ENCODE measurements around the gene SRP54. TPM values are rescaled to one million over a fixed set of nuclear protein-coding genes. Genes with fewer than 3 reads are reported as not detected.

The SRP54 gene
- 207 and 297 TPM in 2 replicates for total RNA-seq (2016; rRNA removed; fragmentation: Illumina TruSeq; extraction: Trizol)
- total RNA-seq (2016; cell fraction: cytosol; rRNA removed; fragmentation: Illumina TruSeq; extraction: Trizol; ENCODE audit: low read depth): 26.1 and 28.6 TPM in 2 replicates
- 210 and 295 TPM in 2 replicates for total RNA-seq (2016; cell fraction: insoluble cytoplasmic fraction; rRNA removed; fragmentation: Illumina TruSeq; extraction: Trizol)
- total RNA-seq (2016; cell fraction: membrane; rRNA removed; fragmentation: Illumina TruSeq; extraction: Trizol): 41.2 and 50.0 TPM in 2 replicates
- total RNA-seq (2016; cell fraction: nucleus; rRNA removed; fragmentation: Illumina TruSeq; extraction: Trizol): 128 and 142 TPM in 2 replicates
- polyA plus RNA-seq (2011; rRNA removed): 36.0 and 42.2 TPM in 2 replicates
- 45.2 and 47.0 TPM in 2 replicates for polyA plus RNA-seq (2011; cell fraction: cytosol; rRNA removed)
- polyA plus RNA-seq (2011; cell fraction: nucleus; rRNA removed): 62.5 and 64.9 TPM in 2 replicates
- polyA plus RNA-seq (2012): 101 and 113 TPM in 2 replicates
- 7.5 and 9.1 TPM in 2 replicates for polyA plus RNA-seq (2016; cell fraction: cytosol; fragmentation: Illumina TruSeq; extraction: Trizol; ENCODE audit: low read depth)
- 244 and 260 TPM in 2 replicates for polyA plus RNA-seq (2016; cell fraction: insoluble cytoplasmic fraction; fragmentation: Illumina TruSeq; extraction: Trizol; ENCODE audit: low read depth)
- 15.4 and 17.7 TPM in 2 replicates for polyA plus RNA-seq (2016; cell fraction: membrane; fragmentation: Illumina TruSeq; extraction: Trizol; ENCODE audit: low read depth)
- polyA plus RNA-seq (2016; cell fraction: nucleus; fragmentation: Illumina TruSeq; extraction: Trizol; ENCODE audit: insufficient read depth, low read depth): 152 and 167 TPM in 2 replicates
- polyA minus RNA-seq (2011; rRNA and poly(A)+ RNA removed; ENCODE audit: low replicate concordance): 25.4 and 57.6 TPM in 2 replicates
- 60.0 and 62.4 TPM in 2 replicates for polyA minus RNA-seq (2011; cell fraction: cytosol; rRNA and poly(A)+ RNA removed)
- 159 TPM in 2 replicates for polyA minus RNA-seq (2011; cell fraction: nucleus; rRNA and poly(A)+ RNA removed)
- Bru-seq, nascent RNA: percentile 93 among the genes with signal in this experiment
- BruChase-seq, experiment 1, labeled RNA remaining after a 6-hour chase: percentile 95 among the genes with signal in this experiment
- percentile 96 among the genes with signal in this experiment for BruChase-seq, experiment 2, labeled RNA remaining after a 2-hour chase
- long read RNA-seq, experiment 1, transcript SRP54-201 (16 exons, 2,279 nt): major isoform, 159 of 202 reads
- long read RNA-seq, experiment 1, partial matches to known transcripts: 24 of 202 reads
- long read RNA-seq, experiment 1, other reads (novel, unspliced or antisense): 19 of 202 reads
- long read RNA-seq, experiment 2, transcript SRP54-201 (16 exons, 2,279 nt): major isoform, 104 of 183 reads
- long read RNA-seq, experiment 2, partial matches to known transcripts: 59 of 183 reads
- long read RNA-seq, experiment 2, other reads (novel, unspliced or antisense): 17 of 183 reads

DNA sequence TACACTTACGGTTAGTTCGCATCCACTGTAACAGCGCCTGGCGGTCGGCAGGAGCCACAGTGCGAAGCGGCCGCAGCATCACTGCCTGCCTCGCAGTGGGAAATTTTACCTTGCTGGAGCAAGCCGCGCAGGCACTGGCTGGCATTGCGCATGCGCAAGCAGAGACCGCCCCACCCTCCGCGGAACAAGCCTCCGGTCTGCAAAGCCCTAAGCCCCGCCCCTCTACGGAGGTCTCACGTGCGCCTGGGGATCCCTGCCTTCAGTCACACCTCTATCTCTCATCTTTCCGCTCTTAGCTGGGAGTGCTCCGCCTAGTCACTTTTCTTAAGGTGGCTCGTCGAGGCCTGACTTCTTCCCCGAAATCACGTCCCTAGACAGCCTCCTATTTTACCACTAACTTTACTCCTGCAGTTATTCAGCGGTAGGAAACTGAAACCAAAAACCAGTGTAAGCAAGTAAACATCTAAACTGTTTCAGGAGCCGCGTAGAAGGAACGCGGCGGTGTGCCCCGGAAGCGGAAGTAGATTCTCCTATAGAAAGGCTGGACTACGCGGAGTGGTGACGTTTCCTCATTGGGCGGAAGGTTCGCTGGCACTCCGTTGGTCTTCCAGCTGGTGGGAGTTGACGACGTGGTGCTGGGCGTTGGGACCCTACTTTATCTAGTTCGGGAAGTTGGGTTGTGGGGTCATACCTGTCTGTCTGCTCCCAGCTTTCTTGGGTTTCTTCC lies at the start of gene SRP54:
Gene SRP54, plus strand, starts transcription at position 572 of the 727 bp plus-strand sequence. CDS start 13,718 bp downstream, outside the sequence.
- H4K20me1 ChIP-seq (ENCODE audit: insufficient read depth, low read length): peaks cover 8% of the 10 kb centered on the region
- peaks cover 0 to 3% of the 10 kb centered on the region in 2 experiments; a peak in 1 of 5 replicates for H3K27me3 ChIP-seq (ENCODE audit: control insufficient read depth in 1 of 2, insufficient read depth in 2 of 2, low read length in 2 of 2)
- H3K4me1 ChIP-seq (ENCODE audit: insufficient read depth, low read length): peaks cover 59% of the 10 kb centered on the region
- FAIRE-seq: peak; percentile 85
- peak within 1 kb of the TSS; percentile 79 for H2AFZ ChIP-seq (ENCODE audit: low read length)
- peak within 1 kb of the TSS; percentile 78 to 84 (median 80) for H3K4me3 ChIP-seq (replicated peaks in 1 of 3; ENCODE audit: insufficient read depth in 1 of 3, low read depth in 2 of 3, low read length in 3 of 3)
- CTCF ChIA-PET (ENCODE audit: low intra/inter-chr PET ratio, low total read pairs): no interaction called here
- H3K36me3 ChIP-seq (replicated peaks in 1 of 2; ENCODE audit: control insufficient read depth in 1 of 2, insufficient read depth in 2 of 2, low read length in 2 of 2): no peaks in the 10 kb centered on the region
- peak within 1 kb of the TSS; percentile 87 for H3K4me2 ChIP-seq (ENCODE audit: low read depth, low read length)
- whole genome bisulfite sequencing (ENCODE audit: low lambda C conversion rate): under 1% methylated on average over 41 of the region's 45 CpGs
- POLR2A ChIA-PET: interaction anchor here (0.6 to 4.8 kb wide), 61 partner anchors 8 to 522 kb away, joined by 3 to 101 read pairs (median 5); partner anchors contain the start of genes BAZ1A, CFL2, FAM177A1 and NFKBIA
- in situ Hi-C loops (cut with HindIII; ENCODE audit: extremely low pct_ligation_motif_present, low pct_unique_long_range_greater_than_20kb): loop anchor here (5.0 kb wide), 1 partner anchor 65 kb away; the partner anchor contains the start of gene FAM177A1
- BruUV-seq (replicated peaks): no TSS peak
- peak; percentile 100 for DNase-seq (ENCODE audit: low spot score)
- peak; percentile 89 for ATAC-seq
- H3K9ac ChIP-seq (ENCODE audit: insufficient read depth, low read depth, low read length): peak within 1 kb of the TSS; percentile 93
- peaks cover 90% of the 10 kb centered on the region for H3K79me2 ChIP-seq (ENCODE audit: insufficient read depth, low read length)
- H3K27ac ChIP-seq (ENCODE audit: extremely low read length, insufficient read depth, low read length): peak within 1 kb of the TSS; percentile 93
- H3K9me3 ChIP-seq (ENCODE audit: low read length): no peaks in the 10 kb centered on the region
- intact Hi-C loops (cut with micrococcal nuclease; ENCODE audit: unreplicated experiment): loop anchor here (1.0 to 10.0 kb wide), 10 partner anchors 64 to 518 kb away; partner anchors contain the start of genes BAZ1A, FAM177A1, PRORP and PSMA6
- TF ChIP-seq POLR2AphosphoS5 (IDR thresholded peaks at IDR 0.05; ENCODE audit: low read depth, low read length): peak; percentile 97
- peak; percentile 91 for TF ChIP-seq SP2 (CRISPR knock-in tag; IDR thresholded peaks at IDR 0.05)
- peak; percentile 99 for TF ChIP-seq SAP130 (CRISPR knock-in tag; IDR thresholded peaks at IDR 0.05; ENCODE audit: low read depth)
- TF ChIP-seq, protein P1, sequence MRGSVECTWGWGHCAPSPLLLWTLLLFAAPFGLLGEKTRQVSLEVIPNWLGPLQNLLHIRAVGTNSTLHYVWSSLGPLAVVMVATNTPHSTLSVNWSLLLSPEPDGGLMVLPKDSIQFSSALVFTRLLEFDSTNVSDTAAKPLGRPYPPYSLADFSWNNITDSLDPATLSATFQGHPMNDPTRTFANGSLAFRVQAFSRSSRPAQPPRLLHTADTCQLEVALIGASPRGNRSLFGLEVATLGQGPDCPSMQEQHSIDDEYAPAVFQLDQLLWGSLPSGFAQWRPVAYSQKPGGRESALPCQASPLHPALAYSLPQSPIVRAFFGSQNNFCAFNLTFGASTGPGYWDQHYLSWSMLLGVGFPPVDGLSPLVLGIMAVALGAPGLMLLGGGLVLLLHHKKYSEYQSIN (CRISPR knock-in tag; IDR thresholded peaks at IDR 0.05; ENCODE audit: borderline replicate concordance): no peak
- TF ChIP-seq, protein P2, sequence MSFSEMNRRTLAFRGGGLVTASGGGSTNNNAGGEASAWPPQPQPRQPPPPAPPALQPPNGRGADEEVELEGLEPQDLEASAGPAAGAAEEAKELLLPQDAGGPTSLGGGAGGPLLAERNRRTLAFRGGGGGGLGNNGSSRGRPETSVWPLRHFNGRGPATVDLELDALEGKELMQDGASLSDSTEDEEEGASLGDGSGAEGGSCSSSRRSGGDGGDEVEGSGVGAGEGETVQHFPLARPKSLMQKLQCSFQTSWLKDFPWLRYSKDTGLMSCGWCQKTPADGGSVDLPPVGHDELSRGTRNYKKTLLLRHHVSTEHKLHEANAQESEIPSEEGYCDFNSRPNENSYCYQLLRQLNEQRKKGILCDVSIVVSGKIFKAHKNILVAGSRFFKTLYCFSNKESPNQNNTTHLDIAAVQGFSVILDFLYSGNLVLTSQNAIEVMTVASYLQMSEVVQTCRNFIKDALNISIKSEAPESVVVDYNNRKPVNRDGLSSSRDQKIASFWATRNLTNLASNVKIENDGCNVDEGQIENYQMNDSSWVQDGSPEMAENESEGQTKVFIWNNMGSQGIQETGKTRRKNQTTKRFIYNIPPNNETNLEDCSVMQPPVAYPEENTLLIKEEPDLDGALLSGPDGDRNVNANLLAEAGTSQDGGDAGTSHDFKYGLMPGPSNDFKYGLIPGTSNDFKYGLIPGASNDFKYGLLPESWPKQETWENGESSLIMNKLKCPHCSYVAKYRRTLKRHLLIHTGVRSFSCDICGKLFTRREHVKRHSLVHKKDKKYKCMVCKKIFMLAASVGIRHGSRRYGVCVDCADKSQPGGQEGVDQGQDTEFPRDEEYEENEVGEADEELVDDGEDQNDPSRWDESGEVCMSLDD (CRISPR knock-in tag; IDR thresholded peaks at IDR 0.05; ENCODE audit: borderline replicate concordance): peak; percentile 87
- TF ChIP-seq, protein P3, sequence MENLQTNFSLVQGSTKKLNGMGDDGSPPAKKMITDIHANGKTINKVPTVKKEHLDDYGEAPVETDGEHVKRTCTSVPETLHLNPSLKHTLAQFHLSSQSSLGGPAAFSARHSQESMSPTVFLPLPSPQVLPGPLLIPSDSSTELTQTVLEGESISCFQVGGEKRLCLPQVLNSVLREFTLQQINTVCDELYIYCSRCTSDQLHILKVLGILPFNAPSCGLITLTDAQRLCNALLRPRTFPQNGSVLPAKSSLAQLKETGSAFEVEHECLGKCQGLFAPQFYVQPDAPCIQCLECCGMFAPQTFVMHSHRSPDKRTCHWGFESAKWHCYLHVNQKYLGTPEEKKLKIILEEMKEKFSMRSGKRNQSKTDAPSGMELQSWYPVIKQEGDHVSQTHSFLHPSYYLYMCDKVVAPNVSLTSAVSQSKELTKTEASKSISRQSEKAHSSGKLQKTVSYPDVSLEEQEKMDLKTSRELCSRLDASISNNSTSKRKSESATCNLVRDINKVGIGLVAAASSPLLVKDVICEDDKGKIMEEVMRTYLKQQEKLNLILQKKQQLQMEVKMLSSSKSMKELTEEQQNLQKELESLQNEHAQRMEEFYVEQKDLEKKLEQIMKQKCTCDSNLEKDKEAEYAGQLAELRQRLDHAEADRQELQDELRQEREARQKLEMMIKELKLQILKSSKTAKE (CRISPR knock-in tag; IDR thresholded peaks at IDR 0.05; ENCODE audit: borderline replicate concordance): no peak
